K562 (cell line): ENCODE results near the gene TMEM120B. TPM values are rescaled to one million over a fixed set of nuclear protein-coding genes. Genes with fewer than 3 reads are reported as not detected.

Experiments
- ARID2 ChIP-seq: fragments of 450-650 bp; IDR thresholded peaks from 2 replicates; pipeline ENCODE4 v1.6.1; 2017; ENCODE audit warnings: antibody characterized with exemption, mild to moderate bottlenecking
- E2F6 ChIP-seq, 2 experiments: IDR thresholded peaks; 2 replicates each; pipeline ENCODE4 v1.6.1; 2011; ENCODE audit warnings: borderline replicate concordance in 1 of 2, control low read depth in 1 of 2, low read depth in 1 of 2, low read length in 1 of 2, mild to moderate bottlenecking in 1 of 2, mixed read lengths in 1 of 2, moderate library complexity in 1 of 2; ENCODE audit not compliant: insufficient read depth in 1 of 2, insufficient read length in 1 of 2, poor library complexity in 1 of 2, severe bottlenecking in 1 of 2; ENCODE audit errors: extremely low read depth in 1 of 2
- EP300 ChIP-seq: IDR thresholded peaks from 2 replicates; pipeline ENCODE4 v1.6.1; 2012; ENCODE audit warnings: low read length, improper control_type of control experiment
- FOSL1 ChIP-seq: fragments of 200-800 bp; sonication (Bioruptor generic); conservative IDR thresholded peaks from 2 replicates; pipeline ENCODE4 v1.6.1; 2016; ENCODE audit warnings: missing genetic modification characterization, missing compliant biosample characterization
- NFIC ChIP-seq: fragments of 450-650 bp; IDR thresholded peaks from 2 replicates; pipeline ENCODE4 v1.6.1; 2017; ENCODE audit warnings: mild to moderate bottlenecking, inconsistent platforms
- PHTF2 ChIP-seq: fragments of 250-450 bp; sonication (Bioruptor Pico); IDR thresholded peaks from 2 replicates; pipeline ENCODE4 v1.5.0; 2021; ENCODE audit warnings: mild to moderate bottlenecking
- POLR2G ChIP-seq: fragments of 200-400 bp; formaldehyde crosslinking; IDR thresholded peaks from 2 replicates; pipeline ENCODE4 v1.6.1; 2017; ENCODE audit warnings: low read depth, mild to moderate bottlenecking, antibody characterized with exemption, low read length, moderate library complexity
- RREB1 ChIP-seq: fragments of 250-450 bp; sonication (Bioruptor Pico); IDR thresholded peaks from 2 replicates; pipeline ENCODE4 v1.4.0; 2020
- SIN3A ChIP-seq, 2 experiments: fragments of 150-350 bp in 1 of 2; IDR thresholded peaks; 2 replicates each; pipeline ENCODE4 v1.6.1; 2011 to 2016; ENCODE audit warnings: borderline replicate concordance in 2 of 2, low read depth in 2 of 2, low read length in 2 of 2, mild to moderate bottlenecking in 2 of 2, moderate library complexity in 2 of 2; ENCODE audit not compliant: control insufficient read depth in 1 of 2
- ZNF511 ChIP-seq: sonication (generic); formaldehyde crosslinking; IDR thresholded peaks from 2 replicates; pipeline ENCODE4 v1.8.0; 2022; ENCODE audit warnings: mild to moderate bottlenecking, missing genetic modification reagents
- ZNF592 ChIP-seq: fragments of 450-650 bp; IDR thresholded peaks from 2 replicates; pipeline ENCODE4 v1.6.1; 2017; ENCODE audit warnings: antibody characterized with exemption, mild to moderate bottlenecking
- ZNF655 ChIP-seq: fragments of 250-450 bp; sonication (Bioruptor Pico); IDR thresholded peaks from 2 replicates; pipeline ENCODE4 v1.5.0; 2021
- polyA plus RNA-seq, 8 experiments: library from polyadenylated mRNA; depleted of rRNA in 4 of 8; stranded (reverse) in 5 of 8; unstranded in 3 of 8; fragments of >200 nt; fragmentation: Nextera tagmentation in 2 of 8; fragmentation: Illumina TruSeq in 1 of 8; extraction: Ambion mirVana in 2 of 8; extraction: Trizol in 1 of 8; gene quantifications; 2 replicates each; pipeline versions ENCODE4 v1.2.1 to v1.2.3, GENCODE V29; 2011 to 2014; ENCODE audit warnings: inconsistent platforms in 1 of 8, missing spikeins in 1 of 8
- total RNA-seq, 7 experiments: library from RNA; depleted of rRNA in 6 of 7; stranded (reverse); fragments of >200 nt in 6 of 7; fragmentation: Illumina TruSeq in 2 of 7; extraction: Trizol in 2 of 7; gene quantifications; 2 replicates each; pipeline versions ENCODE4 v1.2.1 to v1.2.3, GENCODE V29; 2011 to 2021; ENCODE audit warnings: low replicate concordance in 1 of 7

Gene TMEM120B
- total and polyA plus RNA-seq, 9 of the 15 experiments (the other 6 are each of a cell fraction or from before 2014, with no cell fraction given), result 1.7 to 18.6 (median 7.4) TPM

GRCh38 chr12:121811434-121812319 is 99.1 kb downstream of the TMEM120B start (continued):
- TF ChIP-seq ZNF655 (CRISPR knock-in tag) (no peak), ZNF592 (no peak), E2F6 (IDR thresholded peaks at IDR 0.05; ENCODE audit: borderline replicate concordance in 1 of 2, extremely low read depth in 1 of 2, insufficient read depth in 1 of 2, insufficient read length in 1 of 2, low read depth in 1 of 2, low read length in 1 of 2, poor library complexity in 1 of 2, severe bottlenecking in 1 of 2) (peak in 1 of 2 experiments; percentile 11), EP300 (no peak), SIN3A (IDR thresholded peaks at IDR 0.05; ENCODE audit: borderline replicate concordance in 2 of 2, control insufficient read depth in 1 of 2, low read depth in 2 of 2, low read length in 2 of 2) (peak; percentile 53 to 78; a peak in 2 of 4 replicates), NFIC (no peak), ARID2 (no peak), FOSL1 (tag) (peak; percentile 45), POLR2G (peak; percentile 78), RREB1 (CRISPR knock-in tag) (no peak), PHTF2 (CRISPR knock-in tag) (no peak), ZNF511 (CRISPR knock-in tag) (no peak)
